ENCODE results near the gene PDZD2. TPM values are rescaled to one million over a fixed set of nuclear protein-coding genes. Genes with fewer than 3 reads are reported as not detected.

The PDZD2 gene
- total RNA-seq, 4 donors from 2014 or later: 10.2 to 15.0 (median 12.2) TPM

DNA sequence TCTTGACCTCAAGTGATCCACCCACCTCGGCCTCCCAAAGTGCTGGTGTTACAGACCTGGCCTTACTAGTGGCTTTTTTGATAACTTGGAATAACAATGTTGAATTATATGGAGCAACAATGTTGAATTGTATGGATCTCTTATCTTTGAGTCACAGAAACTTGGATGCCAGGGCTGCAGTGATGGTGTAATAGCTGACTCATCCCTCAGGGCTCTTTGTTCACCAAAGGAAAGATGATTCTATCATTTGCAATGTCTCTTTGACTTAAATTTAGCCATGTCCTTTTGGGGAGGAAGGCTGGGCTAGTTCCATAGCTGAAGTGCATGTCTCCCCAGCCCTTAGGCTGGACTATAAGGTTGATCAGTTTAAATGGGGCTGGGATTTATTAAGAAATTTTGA is 172.3 kb downstream of the PDZD2 start:
- H3K9me3 ChIP-seq: no peaks in the 10 kb centered on the region
- intact Hi-C loops (cut with DNase I): no loop called here
- H3K4me1 ChIP-seq: no peaks in the 10 kb centered on the region
- TF ChIP-seq POLR2A (IDR thresholded peaks at IDR 0.05; ENCODE audit: low read depth) (no peak), EP300 (IDR thresholded peaks at IDR 0.05) (no peak), CTCF (IDR thresholded peaks at IDR 0.05) (no peak), POLR2AphosphoS5 (IDR thresholded peaks at IDR 0.05) (no peak)
- no peak overlapping the region for H3K4me3 ChIP-seq
- 60% methylated on average over 1 of the region's 1 CpG for WGBS
- H3K27ac ChIP-seq (replicated peaks in 1 of 4): no peak overlapping the region
- H3K36me3 ChIP-seq: no peaks in the 10 kb centered on the region
- peaks cover 0 to 16% (median 0%) of the 10 kb centered on the region in 4 donors for H3K27me3 ChIP-seq
- no peak for DNase-seq (ENCODE audit: extremely low spot score)

- Histone ChIP-seq H3K27ac (replicated peaks in 1 of 4) (no peak overlapping the region), H3K36me3 (no peaks in the 10 kb centered on the region), H3K4me3 (no peak overlapping the region), H3K4me1 (no peaks in the 10 kb centered on the region), H3K9me3 (no peaks in the 10 kb centered on the region), H3K27me3 (no peaks in the 10 kb centered on the region)
- TF ChIP-seq POLR2A (IDR thresholded peaks at IDR 0.05; ENCODE audit: low read depth) (no peak), POLR2AphosphoS5 (IDR thresholded peaks at IDR 0.05) (no peak), CTCF (IDR thresholded peaks at IDR 0.05) (no peak), EP300 (IDR thresholded peaks at IDR 0.05) (no peak)
- no peak for DNase-seq (ENCODE audit: extremely low spot score)
- WGBS: 71% methylated on average over 3 of the region's 3 CpGs
- intact Hi-C loops (cut with DNase I): no loop called here
Observed at GRCh38 chr5:31815376-31815775, 176.4 kb downstream of the PDZD2 start.

GRCh38 chr5:31819926-31820516 is 181.1 kb downstream of the PDZD2 start:
- Histone ChIP-seq H3K36me3 (no peaks in the 10 kb centered on the region), H3K9me3 (no peaks in the 10 kb centered on the region), H3K4me3 (no peak overlapping the region), H3K27ac (replicated peaks in 1 of 4) (no peak overlapping the region), H3K4me1 (no peaks in the 10 kb centered on the region), H3K27me3 (peaks cover 0 to 3% (median 0%) of the 10 kb centered on the region in 4 donors)
- intact Hi-C loops (cut with DNase I): loop anchor here (10.0 kb wide), 1 partner anchor 515 kb away; no protein-coding TSS in a partner anchor
- TF ChIP-seq POLR2A (IDR thresholded peaks at IDR 0.05; ENCODE audit: low read depth): no peak
- TF ChIP-seq CTCF (IDR thresholded peaks at IDR 0.05): no peak
- no peak for TF ChIP-seq POLR2AphosphoS5 (IDR thresholded peaks at IDR 0.05)
- no peak for TF ChIP-seq EP300 (IDR thresholded peaks at IDR 0.05)
- DNase-seq (ENCODE audit: extremely low spot score): no peak
- 82% methylated on average over 3 of the region's 4 CpGs for WGBS

DNA sequence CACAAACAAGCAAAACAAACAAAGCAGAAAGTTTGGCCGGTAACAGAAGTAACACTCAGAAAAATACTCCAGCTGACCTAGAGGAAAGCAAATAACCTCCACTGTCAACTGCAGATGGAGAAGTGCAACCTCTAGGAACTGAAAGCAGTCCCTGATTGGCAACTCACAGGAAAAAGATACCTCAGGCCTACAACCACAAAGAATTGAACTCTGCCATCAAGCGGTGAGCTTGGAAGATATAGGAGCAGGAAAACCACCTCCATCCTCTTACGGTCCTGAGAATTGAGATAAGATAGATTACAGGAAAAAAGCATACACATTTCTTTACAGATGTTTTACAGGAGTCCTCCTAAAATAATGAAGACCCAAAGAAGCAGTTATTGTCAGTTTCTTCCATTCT is 184.5 kb downstream of the PDZD2 start:
- Histone ChIP-seq H3K27me3 (peaks cover 0 to 6% (median 0%) of the 10 kb centered on the region in 4 donors), H3K4me1 (peaks cover 0 to 7% (median 0%) of the 10 kb centered on the region in 4 donors), H3K9me3 (peaks cover 0 to 5% (median 1%) of the 10 kb centered on the region in 4 donors), H3K27ac (replicated peaks in 1 of 4) (no peak overlapping the region), H3K36me3 (no peaks in the 10 kb centered on the region), H3K4me3 (no peak overlapping the region)
- no peak for DNase-seq (ENCODE audit: extremely low spot score)
- WGBS: 58% methylated on average over 3 of the region's 3 CpGs
- intact Hi-C loops (cut with DNase I): loop anchor here (10.0 kb wide), 1 partner anchor 511 kb away; no protein-coding TSS in a partner anchor
- TF ChIP-seq POLR2AphosphoS5 (IDR thresholded peaks at IDR 0.05) (no peak), CTCF (IDR thresholded peaks at IDR 0.05) (no peak), EP300 (IDR thresholded peaks at IDR 0.05) (no peak), POLR2A (IDR thresholded peaks at IDR 0.05; ENCODE audit: low read depth) (no peak)

Measured in esophagus muscularis mucosa (tissue), 4 donors.